ENCODE data around the gene KLC1. TPM values are rescaled to one million over a fixed set of nuclear protein-coding genes. Genes with fewer than 3 reads are reported as not detected.

The KLC1 gene
- total RNA-seq, 3 donors from 2014 or later (not counting 1 experiment from before 2014, with no cell fraction given) = 144 to 200 (median 178) TPM

DNA sequence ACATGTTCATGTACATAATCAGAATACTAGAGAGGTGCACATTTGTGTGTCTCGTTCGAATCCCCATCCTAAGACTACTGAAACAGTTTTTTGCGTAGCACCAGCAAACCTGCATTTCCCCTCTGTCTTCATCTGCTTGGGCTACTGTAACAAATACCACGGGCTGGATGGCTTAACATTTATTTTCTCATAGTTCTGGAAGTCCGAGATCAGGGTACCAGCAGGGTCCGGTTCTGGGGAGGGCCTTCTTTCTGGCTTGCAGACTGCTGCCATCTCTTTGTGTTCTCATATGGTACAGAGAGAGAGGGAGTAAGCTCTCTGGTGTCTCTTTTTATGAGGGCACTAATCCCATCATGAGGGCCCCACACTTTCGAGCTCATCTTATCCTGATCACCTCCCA, 30.6 kb downstream of the KLC1 start:
- Mint-ChIP-seq H3K27ac (no peak overlapping the region), H3K4me1 (peaks cover 0 to 2% of the 10 kb centered on the region in 2 donors), H3K27me3 (ENCODE audit: low read depth in 2 of 2) (no peaks in the 10 kb centered on the region), H3K4me3 (no peak overlapping the region), H3K36me3 (peaks cover 9% of the 10 kb centered on the region), H3K9me3 (no peaks in the 10 kb centered on the region)
- Histone ChIP-seq H3K4me3 (ENCODE audit: low read length) (no peak overlapping the region), H3K27me3 (ENCODE audit: control insufficient read depth, insufficient read depth, low read length) (no peaks in the 10 kb centered on the region), H3K27ac (ENCODE audit: low read length) (no peak overlapping the region), H3K9me3 (ENCODE audit: control insufficient read depth, insufficient read depth, low read length) (no peaks in the 10 kb centered on the region), H3K36me3 (ENCODE audit: control insufficient read depth, insufficient read depth, low read length) (peaks cover 64% of the 10 kb centered on the region), H3K4me1 (ENCODE audit: control insufficient read depth, insufficient read depth, low read length) (no peaks in the 10 kb centered on the region)
- TF ChIP-seq, protein P1, sequence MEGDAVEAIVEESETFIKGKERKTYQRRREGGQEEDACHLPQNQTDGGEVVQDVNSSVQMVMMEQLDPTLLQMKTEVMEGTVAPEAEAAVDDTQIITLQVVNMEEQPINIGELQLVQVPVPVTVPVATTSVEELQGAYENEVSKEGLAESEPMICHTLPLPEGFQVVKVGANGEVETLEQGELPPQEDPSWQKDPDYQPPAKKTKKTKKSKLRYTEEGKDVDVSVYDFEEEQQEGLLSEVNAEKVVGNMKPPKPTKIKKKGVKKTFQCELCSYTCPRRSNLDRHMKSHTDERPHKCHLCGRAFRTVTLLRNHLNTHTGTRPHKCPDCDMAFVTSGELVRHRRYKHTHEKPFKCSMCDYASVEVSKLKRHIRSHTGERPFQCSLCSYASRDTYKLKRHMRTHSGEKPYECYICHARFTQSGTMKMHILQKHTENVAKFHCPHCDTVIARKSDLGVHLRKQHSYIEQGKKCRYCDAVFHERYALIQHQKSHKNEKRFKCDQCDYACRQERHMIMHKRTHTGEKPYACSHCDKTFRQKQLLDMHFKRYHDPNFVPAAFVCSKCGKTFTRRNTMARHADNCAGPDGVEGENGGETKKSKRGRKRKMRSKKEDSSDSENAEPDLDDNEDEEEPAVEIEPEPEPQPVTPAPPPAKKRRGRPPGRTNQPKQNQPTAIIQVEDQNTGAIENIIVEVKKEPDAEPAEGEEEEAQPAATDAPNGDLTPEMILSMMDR (IDR thresholded peaks at IDR 0.05) = no peak
- ATAC-seq (no peak), DNase-seq (no peak)
- intact Hi-C loops (cut with micrococcal nuclease) = no loop called here
- 90% methylated on average over 6 of the region's 7 CpGs for WGBS (ENCODE audit: insufficient coverage)

DNA sequence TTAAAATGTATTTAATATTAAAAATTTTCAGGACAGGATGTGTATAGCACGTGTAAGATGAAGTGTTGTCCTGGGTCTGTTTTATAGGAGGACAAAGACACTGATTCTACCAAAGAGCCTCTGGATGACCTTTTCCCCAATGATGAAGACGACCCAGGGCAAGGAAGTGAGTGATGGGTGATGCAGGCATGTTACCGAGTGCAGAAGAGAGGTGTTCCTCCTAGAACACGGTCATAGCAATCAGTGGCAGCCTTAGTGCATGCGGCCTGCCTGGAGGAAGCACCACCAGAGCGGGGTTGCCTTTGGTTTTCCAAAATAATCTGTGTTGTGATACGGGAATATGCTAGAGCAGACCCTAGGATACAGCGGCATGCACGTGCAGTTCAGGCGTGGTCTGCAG, 33.0 kb downstream of the KLC1 start:
- peaks cover 7% of the 10 kb centered on the region for H3K36me3 Mint-ChIP-seq
- TF ChIP-seq, protein P1 (IDR thresholded peaks at IDR 0.05) = no peak
- peak overlapping the region; percentile 25 for H3K4me3 Mint-ChIP-seq
- peaks cover 51% of the 10 kb centered on the region for H3K36me3 ChIP-seq (ENCODE audit: control insufficient read depth, insufficient read depth, low read length)
- H3K27me3 ChIP-seq (ENCODE audit: control insufficient read depth, insufficient read depth, low read length) = no peaks in the 10 kb centered on the region
- H3K27ac Mint-ChIP-seq = no peak overlapping the region
- DNase-seq (no peak), ATAC-seq (no peak)
- no peaks in the 10 kb centered on the region for H3K9me3 Mint-ChIP-seq
- no peak overlapping the region for H3K4me3 ChIP-seq (ENCODE audit: low read length)
- H3K4me1 Mint-ChIP-seq = no peaks in the 10 kb centered on the region
- H3K27ac ChIP-seq (ENCODE audit: low read length) = no peak overlapping the region
- intact Hi-C loops (cut with micrococcal nuclease) = no loop called here
- H3K4me1 ChIP-seq (ENCODE audit: control insufficient read depth, insufficient read depth, low read length) = no peaks in the 10 kb centered on the region
- H3K9me3 ChIP-seq (ENCODE audit: control insufficient read depth, insufficient read depth, low read length) = no peaks in the 10 kb centered on the region
- WGBS (ENCODE audit: insufficient coverage) = 97% methylated on average over 10 of the region's 10 CpGs
- no peaks in the 10 kb centered on the region for H3K27me3 Mint-ChIP-seq (ENCODE audit: low read depth in 2 of 2)

DNA sequence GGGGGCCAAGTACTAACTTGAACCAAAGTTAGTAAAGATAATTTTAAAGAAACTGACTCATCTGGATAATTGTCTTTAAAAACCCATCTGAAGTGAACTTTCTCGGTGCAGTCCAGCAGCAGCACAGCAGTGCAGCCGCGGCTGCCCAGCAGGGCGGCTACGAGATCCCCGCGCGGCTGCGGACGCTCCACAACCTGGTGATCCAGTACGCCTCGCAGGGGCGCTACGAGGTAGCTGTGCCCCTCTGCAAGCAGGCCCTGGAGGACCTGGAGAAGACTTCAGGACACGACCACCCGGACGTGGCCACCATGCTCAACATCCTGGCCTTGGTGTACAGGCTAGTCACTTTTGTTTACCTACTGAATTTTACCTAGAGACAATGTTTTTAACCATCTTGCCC, 33.6 kb downstream of the KLC1 start:
- peaks cover 47% of the 10 kb centered on the region for H3K36me3 ChIP-seq (ENCODE audit: control insufficient read depth, insufficient read depth, low read length)

DNA sequence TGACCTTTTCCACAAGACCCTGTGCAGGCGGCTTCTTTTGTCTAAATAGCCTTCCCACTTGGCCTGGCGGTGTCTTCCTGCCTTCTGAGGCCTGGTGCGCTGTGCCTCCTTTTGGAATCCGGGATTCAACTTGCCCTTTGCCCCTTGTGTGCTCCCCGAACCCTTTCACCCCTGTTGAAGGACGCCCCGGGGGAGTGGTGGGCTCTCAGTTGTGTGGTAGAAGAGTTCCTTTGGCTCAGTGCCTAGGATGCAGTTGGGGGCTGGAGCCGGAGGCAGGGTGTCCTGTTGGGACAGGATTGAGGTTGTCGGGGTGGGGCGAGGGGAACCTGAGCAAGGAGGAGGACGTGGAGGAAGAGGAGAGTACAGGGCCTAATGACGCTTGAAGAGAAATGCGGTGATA, 34.5 kb downstream of the KLC1 start:
- intact Hi-C loops (cut with micrococcal nuclease) = no loop called here
- no peak overlapping the region for H3K27ac Mint-ChIP-seq

More for the DNA sequence above, 33.6 kb downstream of the KLC1 start:
- Histone ChIP-seq H3K27me3 (ENCODE audit: control insufficient read depth, insufficient read depth, low read length) (no peaks in the 10 kb centered on the region), H3K9me3 (ENCODE audit: control insufficient read depth, insufficient read depth, low read length) (no peaks in the 10 kb centered on the region), H3K4me1 (ENCODE audit: control insufficient read depth, insufficient read depth, low read length) (no peaks in the 10 kb centered on the region), H3K4me3 (ENCODE audit: low read length) (no peak overlapping the region), H3K27ac (ENCODE audit: low read length) (no peak overlapping the region)
- no peak for DNase-seq
- TF ChIP-seq, protein P1 (IDR thresholded peaks at IDR 0.05) = no peak
- 98% methylated on average over 17 of the region's 17 CpGs for WGBS (ENCODE audit: insufficient coverage)
- no peak overlapping the region for H3K27ac Mint-ChIP-seq
- no peak overlapping the region for H3K4me3 Mint-ChIP-seq
- no peaks in the 10 kb centered on the region for H3K4me1 Mint-ChIP-seq
- intact Hi-C loops (cut with micrococcal nuclease) = no loop called here
- peaks cover 7% of the 10 kb centered on the region for H3K36me3 Mint-ChIP-seq
- no peaks in the 10 kb centered on the region for H3K9me3 Mint-ChIP-seq
- no peak for ATAC-seq
- H3K27me3 Mint-ChIP-seq (ENCODE audit: low read depth in 2 of 2) = no peaks in the 10 kb centered on the region

More for the DNA sequence above, 34.5 kb downstream of the KLC1 start:
- TF ChIP-seq, protein P1 (IDR thresholded peaks at IDR 0.05) = no peak
- peaks cover 7% of the 10 kb centered on the region for H3K36me3 Mint-ChIP-seq
- no peaks in the 10 kb centered on the region for H3K4me1 ChIP-seq (ENCODE audit: control insufficient read depth, insufficient read depth, low read length)
- no peak for ATAC-seq
- H3K27ac ChIP-seq (ENCODE audit: low read length) = no peak overlapping the region
- H3K4me1 Mint-ChIP-seq = no peaks in the 10 kb centered on the region
- no peak overlapping the region for H3K4me3 ChIP-seq (ENCODE audit: low read length)
- peaks cover 49% of the 10 kb centered on the region for H3K36me3 ChIP-seq (ENCODE audit: control insufficient read depth, insufficient read depth, low read length)
- H3K9me3 Mint-ChIP-seq = no peaks in the 10 kb centered on the region
- H3K27me3 ChIP-seq (ENCODE audit: control insufficient read depth, insufficient read depth, low read length) = no peaks in the 10 kb centered on the region
- no peaks in the 10 kb centered on the region for H3K9me3 ChIP-seq (ENCODE audit: control insufficient read depth, insufficient read depth, low read length)
- no peak for DNase-seq
- H3K27me3 Mint-ChIP-seq (ENCODE audit: low read depth in 2 of 2) = no peaks in the 10 kb centered on the region
- no peak overlapping the region for H3K4me3 Mint-ChIP-seq
- WGBS (ENCODE audit: insufficient coverage) = 96% methylated on average over 13 of the region's 13 CpGs
